HG03521 (cell line): ENCODE results near the gene PPFIA1.
"Not testable (repeated sequence)": the region's sequence is repeated elsewhere in the genome, so short reads cannot be mapped to it uniquely, and the experiment has no call there.

Experiments used
- ATAC-seq: cut with Tn5 transposase; IDR thresholded peaks from one replicate; pipeline ENCODE4 v1.9.1; 2021; ENCODE audit warnings: mild to moderate bottlenecking, moderate library complexity; ENCODE audit not compliant: unreplicated experiment

The PPFIA1 gene

GRCh38 chr11:70383664-70384565, 113.4 kb downstream of the PPFIA1 start:
- no peak for ATAC-seq

GRCh38 chr11:70384566-70385152, 114.2 kb downstream of the PPFIA1 start:
- no peak for ATAC-seq

DNA sequence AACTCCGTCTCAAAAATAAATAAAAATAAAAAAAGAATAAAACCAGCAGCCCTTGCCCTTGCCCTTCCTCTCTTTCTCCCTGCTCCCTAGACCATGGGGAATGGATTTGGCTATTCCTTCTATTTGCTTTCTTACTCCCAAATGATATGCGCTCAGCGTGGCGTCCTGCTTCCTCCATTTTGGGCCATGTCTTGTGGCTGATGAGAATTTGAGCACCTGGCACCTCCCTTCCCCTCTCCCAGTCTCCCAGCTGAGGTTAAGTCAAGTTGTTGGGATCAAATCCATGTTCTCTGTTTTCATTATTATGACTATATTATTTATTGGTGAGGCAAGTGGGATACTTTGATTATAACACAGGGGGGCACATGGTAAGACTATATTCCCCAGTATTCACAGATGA, 117.1 kb downstream of the PPFIA1 start:
- ATAC-seq: no peak

- no peak for ATAC-seq
Observed at GRCh38 chr11:70389201-70389600, 118.7 kb downstream of the PPFIA1 start.

GRCh38 chr11:70390882-70391281, 120.4 kb downstream of the PPFIA1 start:
- not testable (repeated sequence) for ATAC-seq

DNA sequence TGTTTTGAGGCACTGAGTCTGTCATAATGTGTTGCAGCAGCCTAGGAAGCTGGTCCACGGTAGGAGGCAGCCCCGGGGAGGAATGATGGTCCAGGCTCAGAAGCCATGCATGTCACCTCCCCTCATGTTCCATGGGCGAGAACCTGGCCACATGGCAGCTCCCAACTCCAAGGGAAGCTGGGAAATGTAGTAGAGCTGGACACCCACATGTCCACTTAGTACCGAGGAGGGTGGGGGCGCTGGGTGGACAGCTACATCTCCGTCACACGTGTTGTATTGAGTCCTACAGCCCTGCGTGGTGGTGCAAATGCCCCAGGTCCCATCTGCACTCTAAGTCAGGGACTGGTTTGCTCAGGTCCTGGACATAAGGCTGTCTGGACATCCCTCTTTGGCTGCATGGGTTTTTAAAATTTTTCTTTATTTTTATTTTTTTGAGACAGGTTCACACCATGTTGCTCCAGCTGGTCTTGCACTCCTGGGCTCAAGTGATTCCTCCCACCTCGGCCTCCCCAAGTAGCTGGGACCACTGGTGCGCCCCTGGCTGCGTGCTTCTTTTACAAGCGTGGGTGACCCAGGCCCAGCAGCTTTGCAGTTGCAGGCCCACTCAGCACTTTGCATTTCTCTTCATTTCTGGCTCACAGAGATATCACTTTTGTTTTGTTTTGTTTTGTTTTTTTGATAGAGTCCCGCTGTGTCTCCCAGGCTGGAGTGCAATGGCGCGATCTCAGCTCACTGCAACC, 123.9 kb downstream of the PPFIA1 start:
- no peak for ATAC-seq

DNA sequence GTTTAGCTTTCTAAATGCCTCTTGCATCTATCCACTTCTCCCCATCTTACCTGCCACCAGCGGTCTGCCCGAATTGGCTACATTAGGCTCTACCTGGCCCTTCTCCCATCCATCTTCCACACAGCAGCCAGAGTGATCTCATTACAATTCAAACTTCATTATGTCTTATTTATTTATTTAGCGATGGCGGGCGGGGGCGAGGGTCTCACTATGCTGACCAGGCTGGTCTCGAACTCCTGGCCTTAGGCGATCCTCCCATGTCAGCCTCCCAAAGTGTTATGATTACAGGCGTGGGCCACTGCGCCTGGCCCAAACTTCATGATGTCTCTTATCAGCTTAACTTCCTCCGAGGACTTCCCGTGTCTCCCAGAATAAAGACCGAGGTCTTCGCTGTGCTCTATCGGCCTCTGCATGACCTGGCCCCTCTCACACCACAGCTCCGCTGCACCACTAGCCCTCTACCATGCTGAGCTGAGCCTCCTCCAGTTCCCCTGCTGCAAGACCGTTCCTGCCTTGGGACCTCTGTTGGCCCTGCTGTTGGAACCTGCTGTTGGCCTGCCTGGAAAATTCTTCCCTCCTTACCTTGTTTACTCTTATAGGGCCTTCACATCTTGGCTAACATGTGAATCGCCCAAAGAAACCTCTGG, 127.0 kb downstream of the PPFIA1 start:
- no peak for ATAC-seq

- ATAC-seq: peak; percentile 47
Observed at GRCh38 chr11:70397983-70398833, 127.7 kb downstream of the PPFIA1 start, which contains the start of gene CTTN. TSS of gene CTTN (plus strand) at chr11:70398529. CDS start at chr11:70407298, 8,769 bp downstream.

DNA sequence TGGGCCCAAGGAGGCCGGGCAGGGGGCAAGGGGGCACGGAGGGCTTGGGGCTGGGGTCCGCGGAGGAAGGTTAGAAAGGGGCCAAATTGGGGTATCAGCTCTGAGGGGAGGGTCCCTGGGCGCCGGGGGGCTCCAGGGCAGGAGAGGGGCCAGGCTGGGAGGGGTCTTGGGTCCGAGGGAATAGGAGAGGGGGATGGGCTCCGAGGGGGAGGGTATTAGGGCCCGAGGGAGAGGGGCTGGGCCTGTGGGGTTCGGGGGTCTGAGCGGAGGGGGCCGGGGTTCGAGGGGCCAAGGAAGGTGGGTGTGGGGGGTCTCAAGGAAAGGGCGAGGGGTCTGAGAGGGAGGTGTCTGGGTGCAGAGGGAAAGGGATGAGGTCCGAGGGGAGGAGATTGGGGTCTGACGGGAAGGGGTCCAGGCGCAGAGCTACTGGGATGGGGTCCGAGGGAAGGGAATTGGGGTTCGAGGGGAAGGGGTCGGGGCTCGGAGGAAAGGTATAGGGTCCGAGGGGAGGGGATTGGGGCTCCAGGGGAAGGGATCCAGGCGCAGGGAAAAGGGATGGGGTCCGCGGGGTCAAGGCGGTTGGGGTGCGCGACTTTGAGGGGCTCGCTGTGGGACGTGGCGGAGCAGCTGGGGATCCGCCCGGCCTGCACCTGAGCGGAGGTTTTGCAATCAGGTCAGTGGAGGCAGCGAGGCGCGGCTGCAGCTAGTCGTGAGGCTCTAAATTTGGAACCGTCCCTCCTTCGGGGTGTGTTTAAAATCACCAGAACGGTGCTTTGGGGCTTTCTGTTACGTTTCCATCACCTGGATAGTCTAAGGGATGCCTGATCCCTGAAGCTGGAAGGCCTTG, 128.6 kb downstream of the PPFIA1 start:
- ATAC-seq: no peak

DNA sequence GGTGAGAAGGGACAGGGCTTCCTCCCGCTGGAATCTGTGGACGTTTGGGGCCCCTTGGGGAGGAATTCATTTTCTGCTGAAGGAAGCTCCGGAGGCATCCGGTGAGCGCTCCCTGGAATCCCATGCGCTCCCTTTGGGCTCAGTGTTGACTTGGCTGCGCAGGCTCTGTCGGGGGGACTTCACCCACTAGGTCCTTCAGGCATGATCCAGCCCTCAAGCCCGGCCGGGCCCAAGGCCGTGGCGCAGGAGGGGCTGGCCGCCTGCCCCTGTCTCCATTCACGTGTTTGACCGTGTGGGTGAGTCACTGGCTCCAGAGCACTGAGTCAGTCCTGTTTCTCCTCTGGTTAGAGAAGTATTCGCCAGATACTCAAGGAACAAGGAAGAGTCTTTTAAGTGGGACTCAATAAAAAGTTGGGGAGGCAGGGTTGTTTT, 129.2 kb downstream of the PPFIA1 start:
- ATAC-seq: no peak

DNA sequence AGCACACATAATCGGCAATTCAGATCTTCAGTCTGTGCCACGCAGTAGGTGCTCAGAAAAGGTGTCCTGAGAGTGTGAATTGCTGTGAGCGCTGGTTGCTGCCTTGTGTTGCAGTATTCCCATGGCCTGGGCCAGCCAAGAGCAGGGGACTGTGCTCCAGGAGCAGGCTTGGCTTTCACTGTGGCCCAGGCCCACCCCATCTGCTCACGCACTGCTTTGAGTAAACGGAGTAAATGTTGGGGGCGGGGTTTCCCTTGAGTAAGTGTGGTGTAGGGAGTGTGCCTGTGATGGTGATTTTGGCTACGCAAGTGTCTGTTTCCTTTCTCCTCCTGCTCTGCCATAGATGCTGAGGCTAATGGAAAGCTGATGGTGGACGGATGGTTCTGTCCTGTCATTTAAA, 130.2 kb downstream of the PPFIA1 start:
- no peak for ATAC-seq

- no peak for ATAC-seq
Observed at GRCh38 chr11:70402016-70402415, 131.5 kb downstream of the PPFIA1 start.

DNA sequence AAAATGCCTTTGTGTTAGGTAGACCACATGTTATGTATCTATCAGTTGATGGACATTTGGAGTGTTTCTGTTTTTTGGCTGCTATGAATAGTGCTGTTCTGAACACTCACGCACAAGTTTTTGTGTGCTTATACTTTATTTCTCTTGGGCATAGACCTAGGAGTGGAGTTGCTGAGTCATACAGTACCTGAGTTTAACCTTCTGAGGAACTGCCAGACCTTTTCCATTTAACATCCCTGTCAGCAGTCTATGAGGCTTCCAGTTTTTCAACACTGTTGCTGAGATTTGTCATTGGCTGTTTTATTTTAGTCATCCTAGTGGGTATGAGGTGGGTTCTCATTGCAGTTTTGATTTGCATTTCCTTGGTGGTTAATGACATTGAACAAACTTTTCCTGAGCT, 132.2 kb downstream of the PPFIA1 start:
- no peak for ATAC-seq

- ATAC-seq: no peak
Observed at GRCh38 chr11:70404244-70404643, 133.8 kb downstream of the PPFIA1 start.

- no peak for ATAC-seq
Observed at GRCh38 chr11:70405679-70406395, 135.3 kb downstream of the PPFIA1 start.

DNA sequence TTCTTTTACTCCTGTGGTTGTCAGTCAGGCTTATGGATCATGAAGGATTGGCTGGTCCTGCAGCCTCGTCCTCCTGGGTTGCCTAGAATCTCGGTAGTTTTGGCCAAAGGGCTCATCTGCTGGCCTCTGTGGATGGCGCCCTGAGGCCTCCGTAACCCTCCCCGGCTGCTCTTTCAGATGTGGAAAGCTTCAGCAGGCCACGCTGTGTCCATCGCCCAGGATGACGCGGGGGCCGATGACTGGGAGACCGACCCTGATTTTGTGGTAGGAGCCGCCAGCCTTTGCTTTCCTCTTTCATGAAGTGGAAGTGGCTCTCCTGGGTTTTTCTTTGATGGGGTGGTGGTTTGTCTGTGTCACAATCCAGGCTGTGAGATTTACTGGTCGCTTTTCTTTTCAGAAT, 136.6 kb downstream of the PPFIA1 start:
- ATAC-seq: no peak

GRCh38 chr11:70407814-70408213, 137.3 kb downstream of the PPFIA1 start:
- no peak for ATAC-seq

DNA sequence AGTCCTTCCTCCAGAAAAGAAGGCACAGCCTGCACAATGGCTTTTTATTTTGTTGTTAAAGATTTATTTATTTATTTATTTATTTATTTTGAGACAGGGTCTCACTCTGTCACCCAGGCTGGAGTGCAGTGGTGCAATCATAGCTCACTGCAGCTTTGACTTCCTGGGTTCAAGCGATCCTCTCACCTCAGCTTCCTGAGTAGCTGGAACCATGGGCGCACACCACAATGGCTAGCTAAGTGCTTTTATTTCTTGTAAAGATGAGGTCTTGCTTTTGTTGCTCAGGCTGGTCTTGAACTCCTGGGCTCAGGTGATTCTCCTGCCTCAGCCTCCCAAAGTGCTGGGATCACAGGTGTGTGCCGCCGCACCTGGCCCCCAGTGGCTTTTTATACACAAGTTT, 137.8 kb downstream of the PPFIA1 start:
- not testable (repeated sequence) for ATAC-seq

- ATAC-seq: no peak
Observed at GRCh38 chr11:70409437-70409836, 138.9 kb downstream of the PPFIA1 start.
